ENCODE measurements around the gene ETAA1.

ETAA1 gene

GRCh38 chr2:67455219-67456142, 58.3 kb downstream of the ETAA1 start:
- TF ChIP-seq CTCF (IDR thresholded peaks at IDR 0.05): no peak

- no peak for TF ChIP-seq CTCF (IDR thresholded peaks at IDR 0.05)
These were observed 59.3 kb downstream of the ETAA1 start for GRCh38 chr2:67456428-67456827.

- TF ChIP-seq CTCF (IDR thresholded peaks at IDR 0.05): no peak
These were observed 60.6 kb downstream of the ETAA1 start for GRCh38 chr2:67457699-67458098.

- no peak for TF ChIP-seq CTCF (IDR thresholded peaks at IDR 0.05)
These were observed 62.6 kb downstream of the ETAA1 start for GRCh38 chr2:67459761-67460160.
